ENCODE measurements around the gene MSN.
"Not testable (repeated sequence)": the region's sequence is repeated elsewhere in the genome, so short reads cannot be mapped to it uniquely, and the experiment has no call there.

The MSN gene

DNA sequence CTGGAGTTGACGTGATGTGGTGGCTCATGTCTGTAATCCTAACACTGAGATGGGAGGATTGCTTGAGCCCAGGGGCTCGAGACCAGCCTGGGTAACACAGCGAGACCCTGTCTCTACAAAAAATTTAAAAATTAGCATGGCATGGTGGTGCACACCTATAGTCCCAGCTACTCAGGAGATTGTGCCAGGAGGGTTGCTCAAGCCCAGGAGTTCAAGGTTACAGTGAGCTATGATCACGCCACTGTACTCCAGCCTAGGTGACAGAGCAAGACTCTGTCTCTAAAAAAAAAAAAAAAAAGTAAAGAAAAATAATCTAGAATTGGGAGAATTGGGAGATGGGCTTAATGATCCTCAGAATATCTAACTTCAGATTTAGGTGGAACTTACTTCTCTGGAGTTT lies 51.1 kb downstream of the MSN start:
- DNase-seq (ENCODE audit: low read depth in 2 of 2) = no peak

DNA sequence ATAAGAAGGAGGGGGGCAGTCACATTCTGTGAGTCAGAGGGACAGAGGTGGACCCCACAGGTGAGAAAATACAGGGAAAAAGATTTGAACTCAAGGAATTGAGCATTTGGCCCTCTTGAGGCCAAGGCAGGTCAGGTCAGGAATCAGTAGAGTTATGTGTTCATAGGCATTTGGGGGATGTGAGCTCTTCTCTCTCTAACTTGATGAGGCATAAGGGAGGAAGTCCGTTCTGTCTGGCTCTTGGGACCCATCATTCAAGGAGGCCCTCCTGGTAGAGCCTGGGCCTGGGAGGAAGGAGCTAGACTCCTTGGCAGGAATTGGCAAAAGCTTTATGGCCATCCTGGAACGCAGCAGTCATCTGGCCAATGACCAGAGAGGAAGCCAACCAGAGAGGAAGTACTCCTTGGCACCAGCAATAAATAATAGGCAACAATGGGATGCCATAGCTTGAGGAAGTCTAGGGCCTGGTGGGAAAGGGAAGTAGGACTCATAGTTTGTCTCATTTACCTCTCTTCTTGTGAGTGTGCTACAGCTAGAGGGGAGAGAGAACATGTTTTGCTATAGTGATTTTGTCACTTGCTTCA lies 53.0 kb downstream of the MSN start:
- no peak for DNase-seq (ENCODE audit: low read depth in 2 of 2)

- peak in 1 of 2 donors; percentile 30 for DNase-seq (ENCODE audit: low read depth in 2 of 2)
Observed at GRCh38 chrX:65723706-65724105, 56.3 kb downstream of the MSN start.

GRCh38 chrX:65726715-65727114 lies 59.3 kb downstream of the MSN start:
- no peak for DNase-seq (ENCODE audit: low read depth in 2 of 2)

GRCh38 chrX:65731684-65732289 lies 64.3 kb downstream of the MSN start:
- DNase-seq (ENCODE audit: low read depth in 2 of 2) = no peak

DNA sequence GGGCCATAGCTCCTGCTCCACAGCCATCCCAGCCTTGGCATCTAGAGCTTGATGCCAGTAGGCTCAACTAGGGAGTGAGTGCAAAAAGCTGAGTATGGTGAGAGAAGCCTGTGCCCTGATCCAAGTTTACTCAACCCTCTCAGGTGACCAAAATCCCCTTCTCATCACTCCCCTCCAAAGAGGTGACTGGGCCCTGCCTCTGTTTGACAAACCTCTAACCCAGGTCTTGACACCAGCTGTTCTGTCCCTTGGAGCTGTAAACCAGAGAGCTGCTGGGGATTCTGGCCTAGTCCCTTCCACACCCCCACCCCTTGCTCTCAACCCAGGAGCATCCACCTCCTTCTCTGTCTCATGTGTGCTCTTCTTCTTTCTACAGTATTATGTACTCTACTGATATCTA lies 73.5 kb downstream of the MSN start:
- DNase-seq (ENCODE audit: low read depth in 2 of 2) = no peak

DNA sequence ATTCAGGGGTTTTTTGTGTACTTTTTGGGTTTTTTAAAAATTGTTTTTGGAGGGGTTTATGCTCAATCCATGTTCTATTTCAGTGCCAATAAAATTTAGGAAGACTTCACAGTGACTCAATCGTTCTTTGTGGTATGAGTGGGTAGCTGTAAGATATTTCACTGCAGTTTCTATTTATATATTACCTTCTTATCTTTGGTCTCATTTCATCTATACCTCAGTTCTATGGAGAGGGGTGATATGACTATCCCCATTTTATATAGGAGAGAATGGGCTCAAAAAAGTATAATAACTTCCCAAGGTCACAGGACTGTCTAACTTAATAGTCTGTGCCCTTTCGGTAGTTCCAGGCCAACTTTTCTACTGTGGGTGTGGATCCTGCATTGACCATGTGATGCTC lies 74.4 kb downstream of the MSN start:
- no peak for DNase-seq (ENCODE audit: low read depth in 2 of 2)

DNA sequence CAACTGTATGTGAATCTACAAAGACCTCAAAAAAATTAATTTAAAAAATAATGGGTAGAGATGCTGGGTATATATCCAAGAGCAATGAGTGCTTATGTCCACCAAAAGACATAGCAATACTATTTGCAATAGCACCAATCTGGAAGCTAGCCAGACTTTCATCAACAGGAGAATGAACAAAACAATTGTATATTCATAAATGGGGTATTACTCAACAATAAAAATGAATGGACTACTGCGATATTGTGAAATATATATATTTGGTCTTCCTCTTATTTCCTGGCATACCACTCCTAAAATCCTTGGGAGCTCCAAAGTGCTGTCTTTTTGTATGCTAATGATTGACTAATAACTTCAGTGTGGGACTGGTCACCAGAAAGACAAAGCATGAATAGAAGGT lies 77.5 kb downstream of the MSN start:
- DNase-seq (ENCODE audit: low read depth in 2 of 2) = no peak

DNA sequence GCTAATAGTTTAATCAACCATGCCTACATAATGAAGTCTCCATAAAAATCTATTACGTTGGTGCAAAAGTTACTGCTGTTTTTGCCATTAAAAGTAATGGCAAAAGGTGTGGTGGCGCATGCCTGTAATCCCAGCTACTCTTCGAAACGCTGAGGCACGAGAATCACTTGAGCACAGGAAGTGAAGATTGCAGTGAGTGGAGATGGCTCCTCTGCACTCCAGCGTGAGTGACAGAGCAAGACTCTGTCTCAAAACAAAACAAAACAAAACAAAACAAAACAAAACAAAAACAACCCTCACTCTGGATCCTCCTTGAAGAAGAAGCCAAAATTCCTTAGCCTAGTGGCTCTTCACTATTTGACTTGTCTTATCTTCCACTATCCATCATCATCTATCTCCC lies 78.0 kb downstream of the MSN start:
- no peak for DNase-seq (ENCODE audit: low read depth in 2 of 2)

- no peak for DNase-seq (ENCODE audit: low read depth in 2 of 2)
Observed at GRCh38 chrX:65745992-65746391, 78.5 kb downstream of the MSN start.

DNA sequence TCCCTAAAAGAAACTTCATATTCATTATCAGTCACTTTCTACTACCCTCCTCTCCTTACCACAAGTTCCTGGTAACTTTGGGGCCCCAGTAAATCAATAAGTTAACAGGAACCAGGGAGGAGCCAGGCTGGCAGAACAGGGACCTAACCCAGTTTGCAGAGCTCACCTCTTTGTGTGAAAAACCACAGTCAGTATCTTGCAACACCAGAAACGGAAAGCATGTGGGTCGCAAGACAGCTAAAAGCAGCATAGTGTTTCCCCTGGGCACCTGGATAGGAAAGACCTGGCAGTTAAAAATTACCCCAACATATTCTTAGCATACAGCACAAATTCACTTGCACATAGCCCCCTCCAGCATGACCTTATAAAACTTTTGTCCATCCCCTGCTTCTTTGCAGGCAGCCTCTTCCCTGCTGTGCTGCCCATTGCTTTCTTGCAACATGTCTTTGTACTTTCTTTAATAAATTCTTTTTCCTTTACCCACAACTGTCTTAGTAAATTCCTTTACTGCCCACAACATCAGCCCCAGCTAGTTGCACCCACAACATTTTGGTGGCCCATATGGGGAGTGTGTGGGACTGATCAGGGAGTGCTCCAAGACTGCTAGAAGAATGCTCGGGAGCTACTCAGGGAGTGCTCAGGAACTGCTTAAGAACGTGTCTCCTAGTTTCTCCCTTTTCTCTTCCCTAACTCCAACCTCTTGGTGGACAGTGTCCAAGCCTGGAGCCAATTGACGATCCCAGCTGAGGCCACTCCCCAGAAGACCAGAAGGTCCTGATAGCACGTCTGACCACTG lies 83.4 kb downstream of the MSN start:
- DNase-seq (ENCODE audit: low read depth in 2 of 2) = no peak

DNA sequence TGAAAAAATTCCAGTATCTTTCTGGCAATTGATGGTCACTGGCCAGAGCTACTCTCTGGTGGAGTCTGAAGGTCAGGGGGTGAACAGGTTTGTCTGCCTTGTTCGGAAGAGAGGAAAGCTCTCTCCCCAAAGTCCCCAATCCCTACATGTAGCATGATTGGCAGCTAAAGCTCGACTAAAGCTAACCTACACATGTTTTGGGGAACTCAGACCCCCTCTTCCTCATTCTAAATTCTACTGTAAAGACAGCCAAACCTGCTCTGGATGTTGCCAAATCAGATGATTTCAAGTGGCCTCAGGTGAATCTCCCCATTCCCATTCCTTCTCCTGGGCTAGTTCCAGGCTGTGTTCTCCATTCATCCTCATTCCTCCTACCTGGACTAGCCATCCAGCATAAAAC lies 84.1 kb downstream of the MSN start:
- no peak for DNase-seq (ENCODE audit: low read depth in 2 of 2)

GRCh38 chrX:65752294-65752693 lies 84.8 kb downstream of the MSN start:
- no peak for DNase-seq (ENCODE audit: low read depth in 2 of 2)

DNA sequence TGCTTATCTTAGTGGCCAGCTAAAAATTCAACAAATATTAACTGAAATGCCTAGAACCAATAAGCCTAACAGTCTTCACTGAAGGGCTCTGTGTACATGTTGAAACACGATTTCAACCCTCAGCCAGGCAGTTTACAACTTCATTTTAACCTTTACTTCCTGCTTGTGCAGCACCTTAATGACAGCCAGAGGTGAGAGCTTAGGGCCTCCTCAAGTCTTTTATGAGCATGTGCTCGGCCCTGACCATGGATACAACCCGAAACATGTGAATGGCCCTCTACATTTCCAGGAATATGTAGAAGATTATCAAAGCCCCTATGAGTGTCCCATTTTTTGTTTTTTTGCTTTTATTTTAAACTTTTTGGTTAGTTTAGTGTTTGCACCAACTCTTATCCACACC lies 88.3 kb downstream of the MSN start:
- no peak for DNase-seq (ENCODE audit: low read depth in 2 of 2)

DNA sequence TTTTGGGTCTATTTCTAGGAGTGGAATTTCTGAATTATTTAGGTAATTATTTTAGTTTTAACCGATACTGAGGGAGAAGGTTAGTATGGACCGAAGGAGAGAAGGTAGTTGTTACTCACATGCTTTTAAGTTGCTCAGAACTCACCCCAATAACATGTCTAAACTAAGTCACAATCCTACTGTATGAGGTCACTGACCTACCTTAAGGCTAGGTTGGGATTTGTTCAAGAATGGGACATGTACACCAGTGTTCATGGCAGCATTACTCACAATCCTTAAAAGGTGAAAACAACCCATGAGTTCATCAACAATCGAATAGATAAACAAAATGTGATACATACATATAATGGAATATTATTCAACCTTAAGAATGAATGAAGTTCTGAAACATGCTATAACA lies 90.5 kb downstream of the MSN start:
- DNase-seq (ENCODE audit: low read depth in 2 of 2) = no peak

- DNase-seq (ENCODE audit: low read depth in 2 of 2) = no peak
Observed at GRCh38 chrX:65758505-65758904, 91.1 kb downstream of the MSN start.

DNA sequence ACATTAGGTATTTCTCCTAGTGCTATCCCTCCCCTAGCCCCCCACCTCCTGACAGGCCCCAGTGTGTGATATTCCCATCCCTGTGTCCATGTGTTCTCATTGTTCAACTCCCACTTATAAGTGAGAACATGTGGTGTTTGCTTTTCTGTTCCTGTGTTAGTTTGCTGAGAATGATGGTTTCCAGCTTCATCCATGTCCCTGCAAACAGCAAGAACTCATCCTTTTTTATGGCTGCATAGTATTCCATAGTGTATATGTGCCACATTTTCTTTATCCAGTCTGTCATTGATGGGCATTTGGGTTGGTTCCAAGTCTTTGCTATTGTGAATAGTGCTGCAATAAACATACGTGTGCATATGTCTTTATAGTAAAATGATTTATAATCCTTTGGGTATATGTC lies 92.1 kb downstream of the MSN start:
- not testable (repeated sequence) for DNase-seq (ENCODE audit: low read depth in 2 of 2)

DNA sequence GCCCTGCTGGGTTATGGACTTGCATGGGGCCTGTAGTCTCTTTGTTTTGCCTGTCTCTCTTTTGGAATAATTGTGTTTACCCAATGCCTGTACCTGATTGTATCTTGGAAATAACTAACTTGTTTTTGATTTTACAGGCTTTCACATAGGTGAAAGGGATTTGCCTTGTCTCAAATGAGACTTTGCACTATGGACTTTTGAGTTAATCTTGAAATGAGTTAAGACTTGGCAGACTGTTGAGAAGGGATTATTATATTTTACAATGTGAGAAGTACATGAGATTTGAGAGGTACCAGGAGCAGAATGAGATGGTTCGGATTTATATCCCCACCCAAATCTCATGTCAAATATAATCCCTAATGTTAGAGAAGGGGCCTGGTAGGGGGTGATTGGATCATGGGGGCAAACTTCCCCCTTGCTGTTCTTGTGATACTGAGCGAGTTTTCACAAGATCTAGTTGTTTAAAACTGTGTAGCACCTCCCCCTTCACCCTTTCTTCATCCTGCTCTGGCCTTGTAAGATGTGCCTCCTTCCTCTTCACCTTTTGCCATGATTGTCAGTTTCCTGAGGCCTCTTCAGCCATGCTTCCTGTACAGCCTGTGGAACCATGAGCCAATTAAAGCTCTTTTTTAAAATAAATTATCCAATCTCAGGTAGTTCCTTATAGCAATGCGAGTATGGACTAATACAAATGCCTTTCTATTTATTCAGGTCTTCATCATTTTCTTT lies 102.3 kb downstream of the MSN start:
- no peak for DNase-seq (ENCODE audit: low read depth in 2 of 2)

- DNase-seq (ENCODE audit: low read depth in 2 of 2) = no peak
Observed at GRCh38 chrX:65772842-65773241, 105.4 kb downstream of the MSN start.

- no peak for DNase-seq (ENCODE audit: low read depth in 2 of 2)
Observed at GRCh38 chrX:65781845-65782244, 114.4 kb downstream of the MSN start.

DNA sequence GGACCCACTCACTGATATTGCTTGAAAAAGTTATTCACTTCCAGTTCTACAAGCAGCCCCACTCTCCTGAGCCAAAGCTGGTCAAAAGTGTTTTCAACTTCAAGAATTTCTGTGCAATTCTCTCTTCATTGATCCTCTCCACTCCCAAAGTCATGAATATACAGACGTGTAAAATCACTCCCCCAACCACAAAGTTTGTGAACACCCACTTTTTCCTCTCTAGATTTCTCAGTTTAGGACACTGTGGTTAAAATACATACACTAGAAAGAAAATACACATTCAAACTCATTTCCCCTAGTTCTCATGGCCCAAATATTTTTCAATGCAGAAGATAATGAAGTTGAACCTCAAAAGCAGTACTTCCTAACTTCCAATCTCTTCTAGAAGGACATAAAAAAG lies 116.3 kb downstream of the MSN start:
- DNase-seq (ENCODE audit: low read depth in 2 of 2) = no peak

Data from stimulated activated CD4-positive, alpha-beta T cell treated with anti-CD3 and anti-CD28 coated beads, Interleukin-4, amount 100 ng/mL, for 48 hours (primary cell).